Naive thymus-derived CD4-positive, alpha-beta T cell (primary cell): Measurements from ENCODE around the gene KRT8. TPM values are rescaled to one million over a fixed set of nuclear protein-coding genes. Genes with fewer than 3 reads are reported as not detected.

ENCODE experiments used
- ATAC-seq: fragments of 150-1000 bp; cut with Tn5 transposase; 2 replicates; pipeline ENCODE4 v1.10.0; 2021; ENCODE audit warnings: mild to moderate bottlenecking, moderate library complexity
- CTCF ChIA-PET: fragments of 350-600 bp; sonication (Branson Sonifier 250); formaldehyde crosslinking; loops from one replicate; lab custom pipeline; 2021; ENCODE audit warnings: antibody characterized with exemption; lab: Charles Lee
- POLR2A ChIA-PET: fragments of 350-600 bp; sonication (Branson Sonifier 250); formaldehyde crosslinking; loops from one replicate; lab custom pipeline; 2021; ENCODE audit warnings: antibody characterized with exemption, inconsistent platforms; lab: Charles Lee
- DNase-seq, 9 donors: peaks; one replicate each; pipeline versions ENCODE4 v3.0.0 to v3.0.0-alpha.2; 2020 to 2022; ENCODE audit warnings: mixed read lengths in 1 of 9
- H3K27ac ChIP-seq: one replicate; pipeline ENCODE4 v1.7.0; 2013; ENCODE audit warnings: mild to moderate bottlenecking, low read depth, low read length, moderate library complexity
- H3K27me3 ChIP-seq, 2 donors: one replicate each; pipeline ENCODE4 v1.7.0; 2013; ENCODE audit warnings: low read length in 2 of 2, mild to moderate bottlenecking in 2 of 2, moderate library complexity in 2 of 2; ENCODE audit not compliant: control insufficient read depth in 2 of 2, insufficient read depth in 2 of 2
- H3K36me3 ChIP-seq, 3 experiments: 1 replicate in 2 of 3; 2 replicates in 1 of 3; pipeline ENCODE4 v1.7.0; 2013; ENCODE audit warnings: low read length in 3 of 3, mild to moderate bottlenecking in 3 of 3, moderate library complexity in 1 of 3; ENCODE audit not compliant: insufficient read depth in 3 of 3, control insufficient read depth in 2 of 3
- H3K4me1 ChIP-seq, 2 donors: one replicate each; pipeline ENCODE4 v1.7.0; 2013; ENCODE audit warnings: low read length in 2 of 2, mild to moderate bottlenecking in 2 of 2, moderate library complexity in 1 of 2; ENCODE audit not compliant: control insufficient read depth in 2 of 2, insufficient read depth in 2 of 2
- H3K4me3 ChIP-seq: 2 replicates; pipeline ENCODE4 v1.7.0; 2013; ENCODE audit warnings: mild to moderate bottlenecking, low read length
- H3K9me3 ChIP-seq, 3 experiments: 1 replicate in 2 of 3; 2 replicates in 1 of 3; pipeline ENCODE4 v1.7.0; 2013; ENCODE audit warnings: low read length in 3 of 3; ENCODE audit not compliant: control insufficient read depth in 2 of 3
- H3K27ac Mint-ChIP-seq, 9 donors: one replicate each; pipeline ENCODE4 v1.8.0; 2020 to 2022; ENCODE audit warnings: mixed read lengths in 9 of 9, mild to moderate bottlenecking in 8 of 9, moderate library complexity in 5 of 9, inconsistent platforms in 2 of 9
- H3K27me3 Mint-ChIP-seq, 5 donors: one replicate each; pipeline ENCODE4 v1.8.0; 2021 to 2022; ENCODE audit warnings: mixed read lengths in 5 of 5, mild to moderate bottlenecking in 1 of 5
- H3K36me3 Mint-ChIP-seq, 5 donors: one replicate each; pipeline ENCODE4 v1.8.0; 2020 to 2022; ENCODE audit warnings: mixed read lengths in 5 of 5, mild to moderate bottlenecking in 3 of 5, inconsistent platforms in 1 of 5
- H3K4me1 Mint-ChIP-seq, 7 donors: one replicate each; pipeline ENCODE4 v1.8.0; 2020 to 2022; ENCODE audit warnings: mixed read lengths in 7 of 7, mild to moderate bottlenecking in 3 of 7, inconsistent platforms in 1 of 7
- H3K4me3 Mint-ChIP-seq, 10 donors: one replicate each; pipeline ENCODE4 v1.8.0; 2020 to 2022; ENCODE audit warnings: mild to moderate bottlenecking in 10 of 10, mixed read lengths in 10 of 10, moderate library complexity in 6 of 10, inconsistent platforms in 2 of 10
- H3K9me3 Mint-ChIP-seq, 11 donors: one replicate each; pipeline ENCODE4 v1.8.0; 2020 to 2022; ENCODE audit warnings: mixed read lengths in 11 of 11, mild to moderate bottlenecking in 4 of 11, inconsistent platforms in 1 of 11, moderate library complexity in 1 of 11
- intact Hi-C, 2 donors: fragments of 100-400 bp; cut with micrococcal nuclease; formaldehyde crosslinking; loops; one replicate each; pipeline ENCODE4 v1.15.1; 2023
- polyA plus RNA-seq, 2 donors: library from polyadenylated mRNA; unstranded; fragments of 300-500 nt; fragmentation: Illumina TruSeq; gene quantifications; one replicate each; pipeline ENCODE4 v1.2.3, GENCODE V29; 2021
- total RNA-seq, 6 experiments: library from RNA in 5 of 6; stranded (reverse) in 5 of 6; gene quantifications; 1 replicate in 5 of 6; 2 replicates in 1 of 6; pipeline ENCODE4 v1.2.3 and lab custom pipeline; 2021 to 2026

KRT8 gene
- total and polyA plus RNA-seq, 7 experiments from 2014 or later, result 0.09 to 0.62 (median 0.56) TPM; not detected in 2

DNA sequence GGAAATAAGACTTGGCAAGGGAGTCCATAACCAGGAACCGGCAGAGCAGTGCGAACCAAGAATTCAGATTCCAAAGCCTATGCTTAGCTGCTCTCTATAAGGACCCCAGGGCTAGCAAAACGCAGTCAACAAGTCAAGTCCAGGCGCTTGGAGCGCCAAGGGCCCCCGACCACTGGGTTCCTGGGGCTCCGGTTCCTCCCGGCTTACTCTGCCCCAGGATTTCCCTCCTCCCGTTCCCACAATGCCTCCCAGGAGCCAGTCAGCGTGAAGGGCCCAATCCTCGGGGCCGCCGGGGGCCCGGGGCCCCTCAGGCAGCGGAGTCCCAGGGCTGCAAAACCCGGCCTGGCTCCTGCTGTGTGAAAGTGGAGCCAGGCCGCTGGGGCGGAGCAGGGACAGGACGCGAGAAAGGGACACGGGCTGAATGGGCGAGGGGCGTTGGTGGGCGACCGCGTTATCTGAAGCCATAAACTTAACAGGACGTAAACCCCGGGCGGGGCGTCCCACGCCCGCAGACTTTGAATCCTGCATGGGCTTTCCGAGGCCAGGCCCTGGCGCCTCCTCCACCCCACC lies 1.5 kb downstream of the KRT8 start:
- Histone ChIP-seq H3K36me3 (no peaks in the 10 kb centered on the region), H3K4me3 (peak overlapping the region; percentile 56), H3K9me3 (no peaks in the 10 kb centered on the region), H3K4me1 (peaks cover 0 to 3% of the 10 kb centered on the region in 2 donors), H3K27ac (peak overlapping the region; percentile 39), H3K27me3 (no peaks in the 10 kb centered on the region)
- peaks cover 3 to 16% (median 5%) of the 10 kb centered on the region in 7 donors for H3K4me1 Mint-ChIP-seq
- ChIA-PET POLR2A (no interaction called here), CTCF (no interaction called here)
- peak overlapping the region in 9 of 10 donors; percentile 36 to 85 (median 68) for H3K4me3 Mint-ChIP-seq
- ATAC-seq (peak; percentile 86), DNase-seq (peak; percentile 25 to 72 (median 60))
- peak overlapping the region in 6 of 9 donors; percentile 11 to 49 (median 36) for H3K27ac Mint-ChIP-seq
- intact Hi-C loops, result loop anchor here in 1 of 2 donors (5.0 kb wide), 1 partner anchor 44 kb away; the partner anchor contains the start of gene KRT18
- no peaks in the 10 kb centered on the region for H3K9me3 Mint-ChIP-seq
- peaks cover 0 to 13% (median 0%) of the 10 kb centered on the region in 5 donors for H3K27me3 Mint-ChIP-seq
- H3K36me3 Mint-ChIP-seq, result no peaks in the 10 kb centered on the region

DNA sequence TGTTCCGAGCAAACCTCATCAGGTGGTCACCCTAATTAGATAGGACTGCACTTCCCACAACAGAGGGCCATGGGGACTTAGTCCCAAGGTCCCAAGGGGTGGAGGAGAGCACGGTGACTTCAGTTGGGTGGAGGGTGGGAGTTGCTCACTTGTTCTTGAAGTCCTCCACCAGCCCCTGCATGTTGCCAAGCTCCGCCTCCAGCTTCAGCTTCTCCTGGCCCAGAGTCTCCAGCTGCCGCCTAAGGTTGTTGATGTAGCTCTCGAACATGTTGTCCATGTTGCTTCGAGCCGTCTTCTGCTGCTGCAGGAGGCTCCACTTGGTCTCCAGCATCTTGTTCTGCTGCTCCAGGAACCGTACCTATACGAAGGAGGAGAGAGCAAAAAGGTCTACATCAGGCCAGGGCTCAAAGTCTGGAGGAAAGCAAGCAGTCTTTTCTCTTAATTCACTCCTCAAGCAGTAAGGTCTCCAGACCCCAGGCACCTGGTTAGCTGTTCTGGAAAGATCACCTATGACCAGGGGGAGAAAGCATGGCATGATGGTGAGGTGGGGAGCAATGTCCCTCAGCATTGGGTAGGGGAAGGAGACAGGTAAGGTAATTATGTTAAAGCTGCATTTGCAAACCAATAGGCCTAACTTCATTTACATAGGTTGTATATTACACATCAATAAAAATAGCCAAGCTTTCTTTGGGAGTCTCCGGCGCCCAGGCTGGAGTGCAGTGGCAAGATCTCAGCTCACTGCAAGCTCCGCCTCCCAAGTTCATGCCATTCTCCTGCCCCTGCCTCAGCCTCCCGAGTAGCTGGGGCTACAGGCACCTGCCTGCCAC lies 2.9 kb downstream of the KRT8 start:
- Mint-ChIP-seq H3K4me1 (peaks cover 0 to 13% (median 5%) of the 10 kb centered on the region in 7 donors), H3K36me3 (no peaks in the 10 kb centered on the region), H3K27me3 (peaks cover 0 to 12% (median 0%) of the 10 kb centered on the region in 5 donors), H3K4me3 (peak overlapping the region in 1 of 10 donors; percentile 1), H3K9me3 (no peaks in the 10 kb centered on the region), H3K27ac (no peak overlapping the region)
- Histone ChIP-seq H3K27ac (no peak overlapping the region), H3K9me3 (no peaks in the 10 kb centered on the region), H3K27me3 (no peaks in the 10 kb centered on the region), H3K4me3 (no peak overlapping the region), H3K36me3 (no peaks in the 10 kb centered on the region), H3K4me1 (peaks cover 0 to 3% of the 10 kb centered on the region in 2 donors)
- CTCF ChIA-PET, result interaction anchor here (2.5 kb wide), 1 partner anchor 17 kb away, joined by 6 read pairs; no protein-coding TSS in a partner anchor
- POLR2A ChIA-PET, result no interaction called here
- intact Hi-C loops, result loop anchor here in 1 of 2 donors (5.0 kb wide), 1 partner anchor 45 kb away; the partner anchor contains the start of gene KRT18
- ATAC-seq (no peak), DNase-seq (no peak)

DNA sequence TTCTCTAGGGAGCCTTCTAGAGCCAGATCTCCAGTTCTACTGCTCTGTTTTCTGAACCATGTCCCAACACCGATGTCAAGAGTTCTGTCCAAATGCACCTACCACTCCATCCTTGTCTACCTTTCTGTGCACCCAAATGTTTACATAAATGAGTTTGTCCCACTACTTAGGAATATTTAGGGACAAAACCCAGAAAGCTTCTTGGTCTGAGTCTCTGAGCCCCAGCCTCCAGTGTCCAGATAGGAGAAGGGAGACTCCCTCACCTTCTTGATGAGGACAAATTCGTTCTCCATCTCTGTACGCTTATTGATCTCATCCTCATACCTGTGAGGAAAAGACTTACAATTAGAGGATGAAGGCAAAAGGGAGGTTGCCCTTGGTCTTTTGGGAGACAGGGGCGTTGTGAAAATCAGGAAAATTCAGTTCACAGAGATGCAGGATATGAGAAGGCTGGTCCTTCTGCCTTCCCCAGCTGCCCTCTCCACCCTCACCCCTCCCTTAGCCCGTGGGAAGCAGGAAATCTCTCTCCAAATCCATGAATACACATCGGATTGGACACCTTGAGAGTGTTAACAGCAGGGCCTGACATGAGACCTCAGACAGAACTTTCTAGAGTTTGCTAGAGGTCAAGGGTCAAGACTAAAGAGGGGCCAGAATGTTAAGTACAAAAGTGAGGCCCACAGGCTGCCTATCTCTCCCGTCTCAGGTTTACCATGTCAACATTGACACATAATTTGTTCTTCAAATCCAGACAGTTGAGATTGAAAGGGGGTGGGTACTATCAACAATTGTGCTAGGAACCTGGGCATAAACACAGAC lies 3.8 kb downstream of the KRT8 start:
- Mint-ChIP-seq H3K9me3 (no peaks in the 10 kb centered on the region), H3K27me3 (peaks cover 0 to 8% (median 0%) of the 10 kb centered on the region in 5 donors), H3K4me3 (no peak overlapping the region), H3K36me3 (no peaks in the 10 kb centered on the region), H3K27ac (no peak overlapping the region), H3K4me1 (peaks cover 0 to 9% (median 5%) of the 10 kb centered on the region in 7 donors)
- H3K27me3 ChIP-seq, result no peaks in the 10 kb centered on the region
- H3K36me3 ChIP-seq, result no peaks in the 10 kb centered on the region
- ATAC-seq (no peak), DNase-seq (no peak)
- ChIA-PET POLR2A (no interaction called here), CTCF (interaction anchor here (2.5 kb wide), 1 partner anchor 16 kb away, joined by 6 read pairs; no protein-coding TSS in a partner anchor)
- intact Hi-C loops, result loop anchor here in 1 of 2 donors (5.0 kb wide), 1 partner anchor 46 kb away; the partner anchor contains the start of gene KRT18
- H3K4me3 ChIP-seq, result no peak overlapping the region
- H3K4me1 ChIP-seq, result peaks cover 0 to 3% of the 10 kb centered on the region in 2 donors
- no peak overlapping the region for H3K27ac ChIP-seq
- H3K9me3 ChIP-seq, result no peaks in the 10 kb centered on the region

DNA sequence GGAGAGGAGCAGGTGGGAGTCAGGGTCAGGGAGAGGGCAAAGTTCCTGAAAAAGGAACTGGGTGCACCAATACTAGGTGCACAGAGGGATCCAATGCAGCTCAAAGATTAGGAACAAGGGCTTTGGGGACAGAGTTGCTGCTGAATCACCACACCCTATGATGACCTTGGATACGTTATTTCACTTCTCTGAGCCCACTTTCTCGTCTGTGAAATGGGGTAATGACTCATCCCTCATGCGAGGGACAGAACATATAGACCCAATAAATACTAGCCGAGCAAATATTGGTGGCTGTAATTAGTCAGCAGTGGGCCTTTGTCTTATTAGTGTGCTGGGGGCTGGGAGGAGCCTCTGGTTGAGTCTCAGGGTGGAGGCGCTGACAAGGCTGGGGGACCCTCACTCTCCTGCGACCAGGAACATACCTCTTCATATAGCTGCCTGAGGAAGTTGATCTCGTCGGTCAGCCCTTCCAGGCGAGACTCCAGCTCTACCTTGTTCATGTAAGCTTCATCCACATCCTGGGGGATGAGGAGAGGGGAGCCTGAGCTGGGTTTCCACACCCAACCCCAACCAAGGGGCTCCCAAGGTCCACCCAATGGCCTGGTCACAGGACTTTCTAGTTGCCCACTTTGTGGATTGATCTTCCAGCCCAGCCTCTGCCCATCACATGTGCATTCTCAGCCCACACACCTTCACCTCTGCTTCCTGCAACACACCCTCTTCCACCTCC lies 4.5 kb downstream of the KRT8 start:
- Histone ChIP-seq H3K27ac (no peak overlapping the region), H3K4me3 (no peak overlapping the region), H3K27me3 (no peaks in the 10 kb centered on the region), H3K36me3 (no peaks in the 10 kb centered on the region), H3K9me3 (no peaks in the 10 kb centered on the region), H3K4me1 (peaks cover 0 to 3% of the 10 kb centered on the region in 2 donors)
- no peaks in the 10 kb centered on the region for H3K36me3 Mint-ChIP-seq
- ChIA-PET CTCF (interaction anchor here (2.1 to 2.5 kb wide), 2 partner anchors 15 to 80 kb away, joined by 6 to 16 read pairs; no protein-coding TSS in a partner anchor), POLR2A (no interaction called here)
- H3K27me3 Mint-ChIP-seq, result peaks cover 0 to 8% (median 0%) of the 10 kb centered on the region in 5 donors
- H3K27ac Mint-ChIP-seq, result no peak overlapping the region
- no peaks in the 10 kb centered on the region for H3K9me3 Mint-ChIP-seq
- no peak for ATAC-seq
- H3K4me3 Mint-ChIP-seq, result no peak overlapping the region
- intact Hi-C loops, result loop anchor here in 1 of 2 donors (5.0 kb wide), 1 partner anchor 47 kb away; the partner anchor contains the start of gene KRT18
- DNase-seq, result no peak
- H3K4me1 Mint-ChIP-seq, result peaks cover 0 to 9% (median 5%) of the 10 kb centered on the region in 7 donors

DNA sequence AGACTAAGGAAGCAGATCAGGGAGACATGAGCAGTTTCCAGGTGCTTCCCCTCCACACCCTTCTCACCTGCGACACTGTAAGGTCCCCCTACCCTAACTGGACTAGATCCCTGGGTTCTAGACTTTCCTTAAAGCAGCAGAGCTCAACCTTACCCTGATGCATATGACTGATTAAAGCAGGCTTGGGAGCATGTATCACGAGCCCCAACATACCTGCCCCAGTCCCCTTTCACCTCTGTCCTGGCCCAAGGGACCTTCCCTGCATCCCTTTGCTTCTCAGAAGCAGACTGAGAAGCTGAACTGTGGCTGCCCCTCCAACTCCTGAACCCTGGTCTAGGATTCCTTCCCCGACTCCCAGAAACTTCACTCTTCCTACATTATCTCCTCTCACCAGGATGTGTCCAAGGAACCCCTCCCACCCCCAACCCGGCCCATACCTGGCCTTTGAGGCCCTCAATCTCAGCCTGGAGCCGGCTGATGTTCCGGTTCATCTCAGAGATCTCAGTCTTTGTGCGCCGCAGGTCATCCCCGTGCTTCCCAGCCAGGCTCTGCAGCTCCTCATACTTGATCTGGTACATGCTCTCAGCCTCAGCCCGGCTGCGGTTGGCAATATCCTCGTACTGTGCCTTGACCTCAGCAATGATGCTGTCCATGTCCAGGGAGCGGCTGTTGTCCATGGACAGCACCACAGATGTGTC lies 5.4 kb downstream of the KRT8 start:
- no peak overlapping the region for H3K4me3 Mint-ChIP-seq
- peaks cover 0 to 8% (median 0%) of the 10 kb centered on the region in 5 donors for H3K27me3 Mint-ChIP-seq
- H3K4me1 ChIP-seq, result peaks cover 0 to 3% of the 10 kb centered on the region in 2 donors
- H3K36me3 Mint-ChIP-seq, result no peaks in the 10 kb centered on the region
- DNase-seq (no peak), ATAC-seq (no peak)
- H3K4me3 ChIP-seq, result no peak overlapping the region
- POLR2A ChIA-PET, result no interaction called here
- intact Hi-C loops, result loop anchor here in 1 of 2 donors (5.0 kb wide), 1 partner anchor 48 kb away; the partner anchor contains the start of gene KRT18
- no peak overlapping the region for H3K27ac ChIP-seq
- H3K9me3 Mint-ChIP-seq, result no peaks in the 10 kb centered on the region
- H3K4me1 Mint-ChIP-seq, result peaks cover 0 to 9% (median 5%) of the 10 kb centered on the region in 7 donors
- CTCF ChIA-PET, result interaction anchor here (2.1 kb wide), 1 partner anchor 81 kb away, joined by 16 read pairs; no protein-coding TSS in a partner anchor
- no peaks in the 10 kb centered on the region for H3K36me3 ChIP-seq
- H3K9me3 ChIP-seq, result no peaks in the 10 kb centered on the region
- no peak overlapping the region for H3K27ac Mint-ChIP-seq
- no peaks in the 10 kb centered on the region for H3K27me3 ChIP-seq
